Spleen (tissue), 11 donors: ENCODE results near the gene HOXA13. TPM values are rescaled to one million over a fixed set of nuclear protein-coding genes. Genes with fewer than 3 reads are reported as not detected.

ENCODE experiments used
- DNase-seq: peaks from one replicate; pipeline ENCODE4 v3.0.0-alpha.2; 2020
- H3K27ac ChIP-seq, 8 donors: fragments of 200-600 bp; sonication (generic) in 7 of 8; 1 replicate in 4 of 8; 2 replicates in 4 of 8; pipeline versions ENCODE4 v1.5.0 to v1.8.0; 2016 to 2021; ENCODE audit warnings: inconsistent platforms in 4 of 8, mild to moderate bottlenecking in 4 of 8, moderate library complexity in 1 of 8
- H3K27me3 ChIP-seq, 7 donors: fragments of 200-600 bp; sonication (generic) in 6 of 7; replicated peaks in 1 of 7; 1 replicate in 4 of 7; 2 replicates in 3 of 7; pipeline versions ENCODE4 v1.5.0 to v1.8.0; 2016 to 2021; ENCODE audit warnings: inconsistent platforms in 3 of 7, mild to moderate bottlenecking in 1 of 7
- H3K36me3 ChIP-seq, 6 donors: fragments of 200-600 bp; sonication (generic) in 5 of 6; 1 replicate in 4 of 6; 2 replicates in 2 of 6; pipeline versions ENCODE4 v1.5.0 to v1.8.0; 2016 to 2021; ENCODE audit warnings: inconsistent platforms in 2 of 6
- H3K4me1 ChIP-seq, 6 donors: fragments of 200-600 bp; sonication (generic) in 5 of 6; 1 replicate in 3 of 6; 2 replicates in 3 of 6; pipeline versions ENCODE4 v1.5.0 to v1.8.0; 2016 to 2021; ENCODE audit warnings: inconsistent platforms in 3 of 6
- H3K4me3 ChIP-seq, 8 donors: fragments of 200-600 bp; sonication (generic) in 7 of 8; 1 replicate in 4 of 8; 2 replicates in 4 of 8; pipeline versions ENCODE4 v1.5.0 to v1.8.0; 2016 to 2021; ENCODE audit warnings: inconsistent platforms in 4 of 8, mild to moderate bottlenecking in 4 of 8, moderate library complexity in 2 of 8
- H3K9me3 ChIP-seq, 8 donors: fragments of 200-600 bp; sonication (generic) in 7 of 8; 1 replicate in 4 of 8; 2 replicates in 4 of 8; pipeline versions ENCODE4 v1.5.0 to v1.8.0; 2016 to 2021; ENCODE audit warnings: inconsistent platforms in 4 of 8
- POLR2A ChIP-seq, 3 donors: fragments of 450-650 bp; IDR thresholded peaks; one replicate each; pipeline ENCODE4 v1.5.1; 2017; ENCODE audit warnings: antibody characterized with exemption in 3 of 3, mild to moderate bottlenecking in 1 of 3
- POLR2AphosphoS5 ChIP-seq, 3 donors: sonication (generic); formaldehyde crosslinking; IDR thresholded peaks; one replicate each; pipeline ENCODE4 v1.5.1; 2017; ENCODE audit warnings: antibody characterized with exemption in 3 of 3
- WGBS, 5 donors: extraction: QIAGEN DNeasy Blood & Tissue Kit in 3 of 5; methylation state at CpG; one replicate each; pipeline versions ENCODE4 v1.1.5 to v1.1.7; 2013 to 2018; 5-methylcytosine and 5-hydroxymethylcytosine counted together
- intact Hi-C: fragments of 100-400 bp; cut with DNase I; formaldehyde crosslinking; loops from one replicate; pipeline ENCODE4 v1.15.0; 2023; ENCODE audit warnings: low total_unique reads
- microRNA-seq, 3 donors: library from miRNA; unstranded; fragments of <30 nt; microRNA quantifications; one replicate each; pipeline versions ENCODE4 to v1.1.0, GENCODE V29; 2019 to 2020
- polyA plus RNA-seq, 3 donors: library from polyadenylated mRNA; stranded (reverse); fragments of 200-250 nt; gene quantifications; one replicate each; pipeline ENCODE4 v1.2.1, GENCODE V29; 2013
- small RNA-seq, 4 donors: library from RNA; depleted of rRNA; stranded (forward); fragments of <200 nt; gene quantifications; one replicate each; pipeline ENCODE3, GENCODE V24; 2016
- total RNA-seq, 7 donors: library from RNA; depleted of rRNA in 3 of 7; stranded (reverse); fragments of >200 nt in 3 of 7; fragmentation: NEBNext Ultra II Directional in 4 of 7; extraction: Animal tissue kit (Norgen Biotek cat#: 25700) in 4 of 7; gene quantifications; one replicate each; pipeline versions ENCODE4 v1.1.0 to v1.2.1, GENCODE V29; 2016 to 2021
- TF ChIP-seq, protein P1 (sequence below), 11 experiments: fragments of 200-600 bp in 7 of 11; fragments of 450-650 bp in 4 of 11; sonication (generic) in 4 of 11; IDR thresholded peaks in 8 of 11; conservative IDR thresholded peaks in 3 of 11; 1 replicate in 7 of 11; 2 replicates in 4 of 11; pipeline versions ENCODE4 v1.4.0 to v1.8.0; 2016 to 2021; ENCODE audit warnings: antibody characterized with exemption in 11 of 11, inconsistent platforms in 4 of 11, mild to moderate bottlenecking in 1 of 11
- donor health status: healthy with polysubstance abuse.
- donor health status: DM: no; HTN: no; CAD: no; lungs with moderate emphysema.
- donor health status: DM: no; HTN: no; CAD: no.
- donor health status: Bipolar disorder and iron deficiency.
- donor health status: healthy.
- donor health status: DM: no; HTN: no; CAD: no.
- donor health status: DM: yes; HTN: yes; CAD: no.

HOXA13 gene
- total and polyA plus RNA-seq, 10 donors = not detected

DNA sequence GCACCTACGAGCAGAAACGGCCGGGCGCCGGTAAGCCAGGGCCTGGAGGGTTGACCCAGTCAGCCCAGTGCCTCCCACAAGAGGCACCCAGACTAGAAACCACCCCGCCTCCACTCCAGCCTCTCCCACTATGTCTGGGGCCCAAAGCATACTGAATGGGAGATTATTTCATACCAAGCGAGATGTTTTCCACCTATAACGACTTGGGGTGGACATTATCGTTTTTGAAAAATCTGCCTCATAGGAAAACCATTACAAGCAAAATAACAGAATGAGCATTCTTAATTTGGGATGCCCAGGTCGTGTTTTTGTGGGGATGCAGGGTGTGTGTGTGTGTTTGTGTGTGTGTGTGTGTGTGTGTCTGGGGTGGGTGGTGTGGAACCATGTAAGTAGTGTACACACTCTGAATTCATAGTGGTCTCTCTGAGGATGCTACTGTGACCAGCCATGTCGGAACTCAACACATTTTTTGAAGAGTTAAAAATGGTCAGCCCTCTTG lies 53.9 kb downstream of the HOXA13 start:
- H3K27ac ChIP-seq = no peak overlapping the region
- TF ChIP-seq POLR2AphosphoS5 (IDR thresholded peaks at IDR 0.05) = no peak
- TF ChIP-seq, protein P1, sequence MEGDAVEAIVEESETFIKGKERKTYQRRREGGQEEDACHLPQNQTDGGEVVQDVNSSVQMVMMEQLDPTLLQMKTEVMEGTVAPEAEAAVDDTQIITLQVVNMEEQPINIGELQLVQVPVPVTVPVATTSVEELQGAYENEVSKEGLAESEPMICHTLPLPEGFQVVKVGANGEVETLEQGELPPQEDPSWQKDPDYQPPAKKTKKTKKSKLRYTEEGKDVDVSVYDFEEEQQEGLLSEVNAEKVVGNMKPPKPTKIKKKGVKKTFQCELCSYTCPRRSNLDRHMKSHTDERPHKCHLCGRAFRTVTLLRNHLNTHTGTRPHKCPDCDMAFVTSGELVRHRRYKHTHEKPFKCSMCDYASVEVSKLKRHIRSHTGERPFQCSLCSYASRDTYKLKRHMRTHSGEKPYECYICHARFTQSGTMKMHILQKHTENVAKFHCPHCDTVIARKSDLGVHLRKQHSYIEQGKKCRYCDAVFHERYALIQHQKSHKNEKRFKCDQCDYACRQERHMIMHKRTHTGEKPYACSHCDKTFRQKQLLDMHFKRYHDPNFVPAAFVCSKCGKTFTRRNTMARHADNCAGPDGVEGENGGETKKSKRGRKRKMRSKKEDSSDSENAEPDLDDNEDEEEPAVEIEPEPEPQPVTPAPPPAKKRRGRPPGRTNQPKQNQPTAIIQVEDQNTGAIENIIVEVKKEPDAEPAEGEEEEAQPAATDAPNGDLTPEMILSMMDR (IDR thresholded peaks at IDR 0.05 in 8 of 11, conservative IDR thresholded peaks at IDR 0.05 in 3 of 11) = no peak
- H3K4me1 ChIP-seq = peaks cover 13 to 59% (median 30%) of the 10 kb centered on the region in 6 donors
- intact Hi-C loops = no loop called here
- H3K4me3 ChIP-seq = no peak overlapping the region
- peaks cover 0 to 100% (median 56%) of the 10 kb centered on the region in 7 donors for H3K27me3 ChIP-seq
- 86 to 92% (median 91%) methylated on average over 8 to 11 of the region's 11 CpGs for WGBS, 5 donors
- H3K36me3 ChIP-seq = no peaks in the 10 kb centered on the region
- H3K9me3 ChIP-seq = no peaks in the 10 kb centered on the region
- DNase-seq = no peak

DNA sequence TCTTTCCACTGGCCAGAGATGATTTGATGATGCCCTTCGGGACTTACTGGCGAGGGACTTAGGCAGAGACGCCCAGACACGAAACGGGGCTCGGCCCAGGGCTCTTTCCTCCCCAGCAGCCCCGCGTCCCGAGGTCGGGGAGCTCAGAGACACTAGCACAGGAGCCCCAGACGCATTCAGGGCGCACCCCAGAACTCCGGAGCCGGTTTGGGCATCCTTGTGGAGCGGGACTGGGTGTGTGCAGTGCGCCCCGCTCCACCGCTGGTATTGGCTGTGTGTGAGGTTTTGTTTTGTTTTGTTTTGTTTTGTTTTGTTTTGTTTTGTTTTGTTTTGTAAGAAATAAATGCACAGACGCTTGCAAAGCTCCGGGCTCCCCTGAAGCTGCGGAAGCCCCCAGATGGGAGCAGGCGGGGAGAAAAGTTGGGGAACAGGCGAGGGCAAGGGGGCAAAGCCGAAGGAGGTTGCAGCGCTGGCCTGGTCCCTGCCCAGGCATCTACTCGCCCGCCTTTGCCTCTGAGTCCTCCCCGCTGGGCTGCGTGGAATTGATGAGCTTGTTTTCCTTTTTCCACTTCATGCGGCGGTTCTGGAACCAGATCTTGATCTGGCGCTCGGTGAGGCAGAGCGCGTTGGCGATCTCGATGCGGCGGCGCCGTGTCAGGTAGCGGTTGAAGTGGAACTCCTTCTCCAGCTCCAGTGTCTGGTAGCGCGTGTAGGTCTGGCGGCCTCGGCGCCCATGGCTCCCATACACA lies 54.6 kb downstream of the HOXA13 start:
- WGBS, 5 donors = 81 to 87% (median 86%) methylated on average over 41 to 47 of the region's 47 CpGs
- intact Hi-C loops = no loop called here
- no peak overlapping the region for H3K4me3 ChIP-seq

DNA sequence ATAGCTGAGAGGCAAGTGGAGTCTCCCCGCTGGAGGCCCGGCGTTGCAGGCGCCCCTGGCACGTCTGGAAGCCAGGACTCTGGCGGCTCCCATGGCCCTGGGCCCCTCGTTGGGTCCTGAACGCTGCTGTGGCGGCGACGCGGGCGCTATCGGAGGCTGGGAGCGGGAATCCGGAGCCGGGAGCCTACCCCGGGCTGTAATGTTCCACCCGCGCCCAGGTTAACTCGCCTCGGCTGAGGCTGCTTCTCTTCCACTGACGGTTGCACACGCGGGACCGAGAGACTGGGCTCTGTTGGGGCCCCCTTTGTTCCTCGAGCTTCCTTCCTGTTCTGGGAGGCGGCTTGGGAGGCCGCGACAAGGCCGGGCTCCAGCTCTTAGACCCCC lies 55.1 kb downstream of the HOXA13 start:
- intact Hi-C loops = no loop called here
- Histone ChIP-seq H3K4me1 (peaks cover 8 to 47% (median 20%) of the 10 kb centered on the region in 6 donors), H3K36me3 (no peaks in the 10 kb centered on the region), H3K4me3 (no peak overlapping the region), H3K27ac (no peak overlapping the region), H3K27me3 (peaks cover 0 to 88% (median 46%) of the 10 kb centered on the region in 7 donors), H3K9me3 (no peaks in the 10 kb centered on the region)
- TF ChIP-seq POLR2A (IDR thresholded peaks at IDR 0.05) = no peak
- no peak for TF ChIP-seq POLR2AphosphoS5 (IDR thresholded peaks at IDR 0.05)
- TF ChIP-seq, protein P1 (IDR thresholded peaks at IDR 0.05 in 8 of 11, conservative IDR thresholded peaks at IDR 0.05 in 3 of 11) = no peak
- 58 to 67% (median 60%) methylated on average over 20 to 31 of the region's 31 CpGs for WGBS, 5 donors
- DNase-seq = peak; percentile 76

More for the DNA sequence above, 54.6 kb downstream of the HOXA13 start:
- TF ChIP-seq POLR2A (IDR thresholded peaks at IDR 0.05) (no peak), POLR2AphosphoS5 (IDR thresholded peaks at IDR 0.05) (no peak)
- TF ChIP-seq, protein P1 (IDR thresholded peaks at IDR 0.05 in 8 of 11, conservative IDR thresholded peaks at IDR 0.05 in 3 of 11) = no peak
- no peak overlapping the region for H3K27ac ChIP-seq
- H3K4me1 ChIP-seq = peaks cover 8 to 53% (median 23%) of the 10 kb centered on the region in 6 donors
- no peaks in the 10 kb centered on the region for H3K9me3 ChIP-seq
- peak; percentile 71 for DNase-seq
- no peaks in the 10 kb centered on the region for H3K36me3 ChIP-seq
- peaks cover 0 to 93% (median 52%) of the 10 kb centered on the region in 7 donors for H3K27me3 ChIP-seq

Small RNA genes within 50 kb of the gene (microRNA-seq; reads per million reads assigned to microRNA genes)
- 79.1 to 280 (median 124) reads per million in 3 donors for gene MIR196B

Small RNA genes within 50 kb of the gene (small RNA-seq; reads per million reads assigned to genes)
- 0 reads per million in 4 donors for gene AC004080.5
- gene RF02140 = 0 reads per million in 4 donors
- 0 reads per million in 4 donors for gene RF02141

Other genes starting within 250 kb of the HOXA13 start
- 1 to 10 TPM; 1.1 to 4.1 (median 1.7) TPM for gene HOXA1, start 104.1 kb downstream of the HOXA13 start, total RNA-seq
- gene HOXA1, start 104.1 kb downstream of the HOXA13 start, polyA plus RNA-seq = 1 to 10 TPM in 1 of 3 donors, under 1 TPM in 2; 0.33 to 1.3 (median 0.82) TPM
- 1 to 10 TPM in 4 of 7 donors, under 1 TPM in 3; 0.70 to 2.8 (median 1.3) TPM for gene HOXA2, start 97.4 kb downstream of the HOXA13 start, total RNA-seq
- gene HOXA2, start 97.4 kb downstream of the HOXA13 start, polyA plus RNA-seq = under 1 TPM; 0.41 to 0.83 (median 0.55) TPM
- 10 to 100 TPM in 1 of 7 donors, 1 to 10 TPM in 6; 2.7 to 10.8 (median 4.6) TPM for gene HOXA4, start 69.3 kb downstream of the HOXA13 start, total RNA-seq
- 1 to 10 TPM; 2.1 to 5.9 (median 3.6) TPM for gene HOXA4, start 69.3 kb downstream of the HOXA13 start, polyA plus RNA-seq
- gene HOXA5, start 56.4 kb downstream of the HOXA13 start, total RNA-seq = 1 to 10 TPM; 3.0 to 9.3 (median 6.9) TPM
- 1 to 10 TPM; 1.6 to 2.3 (median 2.2) TPM for gene HOXA5, start 56.4 kb downstream of the HOXA13 start, polyA plus RNA-seq
- 1 to 10 TPM in 5 of 7 donors, under 1 TPM in 2; 0.38 to 2.0 (median 1.4) TPM for gene HOXA6, start 52.3 kb downstream of the HOXA13 start, total RNA-seq
- gene HOXA6, start 52.3 kb downstream of the HOXA13 start, polyA plus RNA-seq = under 1 TPM in 1 of 3 donors, not detected in 2; 0.26 TPM
- gene HOXA3, start 47.5 kb downstream of the HOXA13 start, total RNA-seq = 1 to 10 TPM in 5 of 7 donors, under 1 TPM in 2; 0.51 to 6.1 (median 2.2) TPM
- gene HOXA3, start 47.5 kb downstream of the HOXA13 start, polyA plus RNA-seq = 1 to 10 TPM in 1 of 3 donors, under 1 TPM in 2; 0.57 to 1.4 (median 0.62) TPM
- gene HOXA7, start 43.4 kb downstream of the HOXA13 start, total RNA-seq = 1 to 10 TPM; 1.0 to 8.0 (median 2.6) TPM
- 1 to 10 TPM in 1 of 3 donors, under 1 TPM in 2; 0.55 to 1.4 (median 0.80) TPM for gene HOXA7, start 43.4 kb downstream of the HOXA13 start, polyA plus RNA-seq
- 1 to 10 TPM in 5 of 7 donors, under 1 TPM in 2; 0.51 to 3.0 (median 1.2) TPM for gene HOXA9, start 34.6 kb downstream of the HOXA13 start, total RNA-seq
- under 1 TPM; 0.46 to 0.54 (median 0.48) TPM for gene HOXA9, start 34.6 kb downstream of the HOXA13 start, polyA plus RNA-seq
- gene HOXA10, start 25.8 kb downstream of the HOXA13 start, total RNA-seq = under 1 TPM in 3 of 7 donors, not detected in 4; 0.13 to 0.72 (median 0.56) TPM
- gene HOXA10, start 25.8 kb downstream of the HOXA13 start, polyA plus RNA-seq = under 1 TPM; 0.05 to 0.22 (median 0.19) TPM
- gene HOXA11, start 14.9 kb downstream of the HOXA13 start, total RNA-seq = not detected
- gene HOXA11, start 14.9 kb downstream of the HOXA13 start, polyA plus RNA-seq = not detected
- gene EVX1, start 42.7 kb upstream of the HOXA13 start, total RNA-seq = not detected
- not detected for gene EVX1, start 42.7 kb upstream of the HOXA13 start, polyA plus RNA-seq